GM12865 (cell line): Measurements from ENCODE around the gene NUDT16L1.

ENCODE experiments used
- DNase-seq: peaks from one replicate; pipeline ENCODE4 v3.0.0; 2010; ENCODE audit warnings: low read depth
- H3K4me3 ChIP-seq: 2 replicates; pipeline ENCODE4 v1.5.1; 2011; ENCODE audit warnings: mild to moderate bottlenecking, low read depth, low read length, control low read depth
- CTCF ChIP-seq: IDR thresholded peaks from 2 replicates; pipeline ENCODE4 v1.5.1; 2011; ENCODE audit warnings: low read length, control low read depth, low read depth, inconsistent platforms; ENCODE audit not compliant: insufficient read depth; ENCODE audit errors: missing control alignments

Gene NUDT16L1

GRCh38 chr16:4701791-4702465, 8.6 kb downstream of the NUDT16L1 start:
- no peak overlapping the region for H3K4me3 ChIP-seq
- no peak for DNase-seq
- TF ChIP-seq CTCF: no peak

- no peak overlapping the region for H3K4me3 ChIP-seq
- TF ChIP-seq CTCF: no peak
- no peak for DNase-seq
These were observed 9.1 kb downstream of the NUDT16L1 start for GRCh38 chr16:4702466-4702808.

- TF ChIP-seq CTCF: no peak
- no peak for DNase-seq
- no peak overlapping the region for H3K4me3 ChIP-seq
These were observed 10.5 kb downstream of the NUDT16L1 start for GRCh38 chr16:4703906-4704305.

- no peak for DNase-seq
- TF ChIP-seq CTCF: no peak
These were observed 11.1 kb downstream of the NUDT16L1 start for GRCh38 chr16:4704491-4704890.

GRCh38 chr16:4704913-4705312, 11.6 kb downstream of the NUDT16L1 start:
- no peak overlapping the region for H3K4me3 ChIP-seq
- TF ChIP-seq CTCF: no peak
- DNase-seq: no peak

More at GRCh38 chr16:4704491-4704890, 11.1 kb downstream of the NUDT16L1 start:
- H3K4me3 ChIP-seq: no peak overlapping the region

GRCh38 chr16:4706871-4707270, 13.5 kb downstream of the NUDT16L1 start:
- no peak for TF ChIP-seq CTCF
- no peak for DNase-seq
- no peak overlapping the region for H3K4me3 ChIP-seq

GRCh38 chr16:4709481-4709880, 16.1 kb downstream of the NUDT16L1 start:
- no peak for TF ChIP-seq CTCF

More at GRCh38 chr16:4709481-4709880, 16.1 kb downstream of the NUDT16L1 start:
- DNase-seq: no peak
- no peak overlapping the region for H3K4me3 ChIP-seq
